Colonic mucosa (tissue), 4 donors: Measurements from ENCODE around the gene PDE6A. TPM values are rescaled to one million over a fixed set of nuclear protein-coding genes. Genes with fewer than 3 reads are reported as not detected.

Source experiments
- DNase-seq: peaks from one replicate; pipeline ENCODE4 v3.0.0-alpha.2; 2020
- H3K27ac ChIP-seq: fragments of 200-600 bp; one replicate; pipeline ENCODE4 v1.8.0; 2021
- H3K27me3 ChIP-seq: fragments of 200-600 bp; one replicate; pipeline ENCODE4 v1.8.0; 2021
- H3K36me3 ChIP-seq: fragments of 200-600 bp; one replicate; pipeline ENCODE4 v1.8.0; 2021
- H3K4me1 ChIP-seq: fragments of 200-600 bp; one replicate; pipeline ENCODE4 v1.8.0; 2021; ENCODE audit warnings: mild to moderate bottlenecking
- H3K4me3 ChIP-seq: fragments of 200-600 bp; one replicate; pipeline ENCODE4 v1.8.0; 2021
- H3K9ac ChIP-seq, 2 donors: one replicate each; pipeline ENCODE4 v1.7.0; 2013; ENCODE audit warnings: control low read depth in 2 of 2, low read depth in 2 of 2, low read length in 2 of 2
- H3K9me3 ChIP-seq: fragments of 200-600 bp; one replicate; pipeline ENCODE4 v1.8.0; 2021
- CTCF ChIP-seq: fragments of 200-600 bp; IDR thresholded peaks from one replicate; pipeline ENCODE4 v1.8.0; 2022; ENCODE audit warnings: antibody characterized with exemption, mild to moderate bottlenecking
- intact Hi-C: fragments of 100-400 bp; cut with DNase I; formaldehyde crosslinking; loops from one replicate; pipeline ENCODE4 v1.14.1; 2022
- total RNA-seq, 2 donors: library from RNA; stranded (reverse); fragmentation: NEBNext Ultra II Directional in 1 of 2; extraction: Animal tissue kit (Norgen Biotek cat#: 25700) in 1 of 2; gene quantifications; one replicate each; pipeline ENCODE4 v1.2.1, GENCODE V29; 2021
- donor health status: healthy.
- donor health status: DM: no; HTN: no; CAD: no.
- donor health status: DM: no; HTN: no; CAD: no.

Gene PDE6A
- total RNA-seq, 2 donors from 2014 or later = 1.5 to 2.7 TPM

GRCh38 chr5:149878371-149878770 lies 66.2 kb downstream of the PDE6A start:
- Histone ChIP-seq H3K36me3 (no peaks in the 10 kb centered on the region), H3K27ac (peak overlapping the region; percentile 33), H3K9me3 (no peaks in the 10 kb centered on the region), H3K4me1 (peaks cover under 1% of the 10 kb centered on the region), H3K27me3 (no peaks in the 10 kb centered on the region), H3K9ac (peak overlapping the region in 1 of 2 donors; percentile 57), H3K4me3 (no peak overlapping the region)
- intact Hi-C loops = no loop called here
- DNase-seq = peak; percentile 75
- TF ChIP-seq CTCF = no peak

DNA sequence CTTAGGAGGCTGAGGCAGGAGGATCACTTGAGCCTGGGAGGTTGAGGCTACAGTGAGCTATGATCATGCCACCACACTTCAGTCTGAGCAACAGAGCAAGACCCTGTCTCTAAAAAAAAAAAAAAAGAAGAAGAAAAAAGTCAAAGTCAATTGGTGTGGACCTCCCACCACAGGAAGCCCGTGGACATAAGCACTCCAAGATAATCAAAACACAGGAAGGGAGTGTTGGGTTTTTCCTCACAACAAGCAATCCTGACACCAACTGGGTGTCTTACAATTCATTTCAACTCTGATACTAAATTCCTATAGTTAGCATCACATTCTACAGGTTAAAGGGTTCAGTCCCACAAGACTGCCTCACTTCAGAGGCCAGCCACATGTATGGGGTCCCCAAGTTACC lies 70.7 kb downstream of the PDE6A start:
- Histone ChIP-seq H3K36me3 (no peaks in the 10 kb centered on the region), H3K4me3 (no peak overlapping the region), H3K4me1 (peaks cover 11% of the 10 kb centered on the region), H3K27me3 (no peaks in the 10 kb centered on the region), H3K27ac (peak overlapping the region; percentile 75), H3K9me3 (no peaks in the 10 kb centered on the region), H3K9ac (no peak overlapping the region)
- no peak for DNase-seq
- intact Hi-C loops = no loop called here
- TF ChIP-seq CTCF = no peak

GRCh38 chr5:149872351-149873040 lies 72.1 kb downstream of the PDE6A start:
- Histone ChIP-seq H3K4me3 (no peak overlapping the region), H3K27ac (peak overlapping the region; percentile 75)

DNA sequence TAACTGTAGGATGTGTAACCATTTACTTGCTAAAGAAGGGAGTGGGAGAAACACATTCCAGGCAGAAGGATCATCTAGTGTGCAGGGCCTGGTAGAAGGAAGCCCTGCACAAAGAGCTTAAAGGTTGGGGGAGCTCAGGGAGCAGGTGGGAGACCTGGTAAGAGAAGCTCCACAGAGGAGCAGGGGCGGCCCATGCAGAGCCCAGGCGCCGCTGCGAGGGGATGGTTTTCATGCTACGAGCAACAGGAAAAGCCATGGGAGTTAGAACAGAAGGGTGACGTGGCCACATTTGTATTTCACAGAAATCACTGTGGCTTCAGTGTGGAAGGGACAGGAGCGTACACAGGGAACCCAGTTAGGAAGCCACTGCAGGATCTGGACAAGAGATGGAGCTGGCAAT lies 73.1 kb downstream of the PDE6A start:
- TF ChIP-seq CTCF = no peak
- Histone ChIP-seq H3K4me3 (no peak overlapping the region), H3K27ac (peak overlapping the region; percentile 75), H3K4me1 (peaks cover 11% of the 10 kb centered on the region), H3K9me3 (no peaks in the 10 kb centered on the region), H3K27me3 (no peaks in the 10 kb centered on the region), H3K9ac (peak overlapping the region in 1 of 2 donors; percentile 57), H3K36me3 (no peaks in the 10 kb centered on the region)
- peak; percentile 19 for DNase-seq
- intact Hi-C loops = no loop called here

More at GRCh38 chr5:149872351-149873040, 72.1 kb downstream of the PDE6A start:
- Histone ChIP-seq H3K36me3 (no peaks in the 10 kb centered on the region), H3K9ac (peak overlapping the region; percentile 52 to 57), H3K27me3 (no peaks in the 10 kb centered on the region), H3K4me1 (peaks cover 11% of the 10 kb centered on the region), H3K9me3 (no peaks in the 10 kb centered on the region)
- TF ChIP-seq CTCF = no peak
- intact Hi-C loops = no loop called here
- peak; percentile 53 for DNase-seq

DNA sequence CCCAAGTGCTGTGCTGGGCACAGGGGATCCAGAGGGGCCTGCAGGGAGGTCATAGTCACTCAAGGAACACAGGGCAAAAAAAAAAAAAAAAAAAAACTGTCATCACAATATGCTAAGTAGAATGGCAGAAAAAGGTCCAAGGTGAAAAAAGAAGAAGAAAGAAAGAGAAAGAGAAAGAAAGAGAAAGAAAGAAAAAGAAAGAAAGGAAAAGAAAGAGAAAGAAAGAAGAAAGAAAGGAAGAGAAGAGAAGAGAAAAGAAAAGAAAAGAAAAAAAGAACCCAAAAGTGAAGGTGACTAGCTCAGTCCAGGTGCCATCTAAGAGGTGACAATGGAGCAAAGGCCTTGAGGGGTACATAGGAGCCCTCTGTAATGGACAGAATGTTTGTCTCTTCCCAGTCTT lies 73.9 kb downstream of the PDE6A start:
- Histone ChIP-seq H3K27me3 (no peaks in the 10 kb centered on the region), H3K9ac (peak overlapping the region in 1 of 2 donors; percentile 12), H3K36me3 (no peaks in the 10 kb centered on the region), H3K9me3 (no peaks in the 10 kb centered on the region), H3K4me1 (peaks cover 11% of the 10 kb centered on the region), H3K4me3 (no peak overlapping the region), H3K27ac (peak overlapping the region; percentile 75)
- intact Hi-C loops = no loop called here
- TF ChIP-seq CTCF = no peak
- no peak for DNase-seq
